Panc1 (cell line): Measurements from ENCODE around the gene PIH1D1.

Experiments
- CTCF ChIP-seq: fragments of 450-650 bp; IDR thresholded peaks from 2 replicates; pipeline ENCODE4 v1.5.1; 2017; ENCODE audit warnings: mild to moderate bottlenecking
- POLR2AphosphoS5 ChIP-seq: IDR thresholded peaks from 2 replicates; pipeline ENCODE4 v1.6.1; 2012; ENCODE audit warnings: mild to moderate bottlenecking, low read depth, low read length, moderate library complexity
- REST ChIP-seq, 2 experiments: IDR thresholded peaks; 2 replicates each; pipeline ENCODE4 v1.6.1; 2011 to 2012; ENCODE audit warnings: low read depth in 2 of 2, control low read depth in 1 of 2, low read length in 1 of 2, mild to moderate bottlenecking in 1 of 2, moderate library complexity in 1 of 2; ENCODE audit not compliant: insufficient read depth in 1 of 2
- SIN3A ChIP-seq: IDR thresholded peaks from 2 replicates; pipeline ENCODE4 v1.6.1; 2012; ENCODE audit warnings: low read depth, mild to moderate bottlenecking, low read length, moderate library complexity, borderline replicate concordance; ENCODE audit not compliant: insufficient read depth
- TCF7L2 ChIP-seq: IDR thresholded peaks from 2 replicates; pipeline ENCODE4 v1.6.1; 2011; ENCODE audit warnings: mild to moderate bottlenecking, low read depth, low read length, inconsistent platforms

DNA sequence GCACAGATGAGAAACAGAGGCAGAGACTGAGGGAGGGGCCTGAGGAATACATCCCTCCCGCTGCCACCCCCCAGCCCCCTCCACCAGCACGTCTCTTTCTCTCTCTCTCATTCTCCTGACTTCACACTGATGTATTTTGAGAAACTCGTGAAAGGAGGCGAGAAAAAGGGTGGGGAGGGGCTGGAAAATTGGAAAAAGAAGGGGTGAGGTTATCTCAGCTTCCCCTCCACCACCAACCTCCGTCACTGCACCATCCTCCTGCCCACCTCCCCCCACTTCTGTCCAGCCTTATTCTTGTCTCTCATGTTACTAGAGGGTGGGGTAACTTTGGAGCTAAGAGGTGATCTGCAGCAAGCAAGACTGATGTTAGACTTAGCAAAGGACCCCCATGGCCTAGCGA, 11.8 kb downstream of the PIH1D1 start:
- TF ChIP-seq POLR2AphosphoS5 = no peak
- no peak for TF ChIP-seq CTCF
- TF ChIP-seq REST (IDR thresholded peaks at IDR 0.05; ENCODE audit: insufficient read depth in 1 of 2, low read depth in 2 of 2, low read length in 1 of 2) = no peak
- TF ChIP-seq TCF7L2 = no peak
- TF ChIP-seq SIN3A = no peak
